ENCODE measurements around the gene PEX11B.

DNA sequence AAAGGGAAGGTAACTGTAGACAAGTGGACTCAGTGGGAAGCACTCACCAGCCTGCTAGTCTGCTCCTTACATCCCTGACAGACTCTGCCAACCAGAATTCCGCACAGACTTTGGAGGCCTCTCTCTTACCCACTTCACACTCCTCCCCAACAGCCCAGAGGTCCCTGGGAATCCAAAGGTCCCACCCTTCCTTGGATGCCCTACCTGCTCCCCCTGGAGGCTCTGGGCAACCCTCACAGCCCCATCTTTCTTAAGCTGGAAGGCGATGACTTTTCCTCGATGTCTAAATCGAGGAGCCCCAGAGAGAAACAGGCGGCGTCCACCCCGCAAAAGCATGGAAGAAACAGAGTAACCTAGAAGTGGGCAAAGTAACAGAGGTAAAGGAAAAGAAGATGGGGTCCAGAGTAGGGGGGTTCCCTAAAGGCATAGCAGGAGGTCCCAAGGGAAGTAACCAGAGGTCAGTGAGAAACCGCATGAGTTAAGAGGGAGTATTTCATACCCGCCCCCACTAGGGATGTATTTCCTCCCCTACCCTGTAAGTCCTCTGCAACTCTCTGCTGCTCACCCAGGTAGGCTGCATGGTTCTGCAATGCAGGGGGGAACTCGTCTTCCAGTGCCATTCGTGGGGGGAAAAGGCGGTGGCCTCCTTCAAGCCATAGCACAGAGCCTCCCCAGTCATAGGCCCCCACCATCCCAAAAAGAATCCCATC lies 17.1 kb downstream of the PEX11B start:
- TF ChIP-seq, protein P1, sequence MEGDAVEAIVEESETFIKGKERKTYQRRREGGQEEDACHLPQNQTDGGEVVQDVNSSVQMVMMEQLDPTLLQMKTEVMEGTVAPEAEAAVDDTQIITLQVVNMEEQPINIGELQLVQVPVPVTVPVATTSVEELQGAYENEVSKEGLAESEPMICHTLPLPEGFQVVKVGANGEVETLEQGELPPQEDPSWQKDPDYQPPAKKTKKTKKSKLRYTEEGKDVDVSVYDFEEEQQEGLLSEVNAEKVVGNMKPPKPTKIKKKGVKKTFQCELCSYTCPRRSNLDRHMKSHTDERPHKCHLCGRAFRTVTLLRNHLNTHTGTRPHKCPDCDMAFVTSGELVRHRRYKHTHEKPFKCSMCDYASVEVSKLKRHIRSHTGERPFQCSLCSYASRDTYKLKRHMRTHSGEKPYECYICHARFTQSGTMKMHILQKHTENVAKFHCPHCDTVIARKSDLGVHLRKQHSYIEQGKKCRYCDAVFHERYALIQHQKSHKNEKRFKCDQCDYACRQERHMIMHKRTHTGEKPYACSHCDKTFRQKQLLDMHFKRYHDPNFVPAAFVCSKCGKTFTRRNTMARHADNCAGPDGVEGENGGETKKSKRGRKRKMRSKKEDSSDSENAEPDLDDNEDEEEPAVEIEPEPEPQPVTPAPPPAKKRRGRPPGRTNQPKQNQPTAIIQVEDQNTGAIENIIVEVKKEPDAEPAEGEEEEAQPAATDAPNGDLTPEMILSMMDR (conservative IDR thresholded peaks at IDR 0.05) = no peak
- TF ChIP-seq EZH2 (IDR thresholded peaks at IDR 0.05; ENCODE audit: low read depth) = no peak

Data from PC-9 (cell line).